Measurements from ENCODE around the gene HAPLN2. TPM values are rescaled to one million over a fixed set of nuclear protein-coding genes. Genes with fewer than 3 reads are reported as not detected.
"Not testable (repeated sequence)": the region's sequence is repeated elsewhere in the genome, so short reads cannot be mapped to it uniquely, and the experiment has no call there.

HAPLN2 gene
- total RNA-seq, 1 donor from 2014 or later = not detected

GRCh38 chr1:156592158-156592909, 26.9 kb upstream of the HAPLN2 start:
- DNase-seq = no peak

GRCh38 chr1:156592910-156593660, 26.1 kb upstream of the HAPLN2 start:
- DNase-seq = no peak

- DNase-seq = no peak
Observed at GRCh38 chr1:156593661-156593989, 25.6 kb upstream of the HAPLN2 start.

- DNase-seq = no peak
Observed at GRCh38 chr1:156594190-156594589, 25.0 kb upstream of the HAPLN2 start.

- DNase-seq = no peak
Observed at GRCh38 chr1:156595016-156595415, 24.2 kb upstream of the HAPLN2 start.

GRCh38 chr1:156596426-156596825, 22.8 kb upstream of the HAPLN2 start:
- DNase-seq = no peak

GRCh38 chr1:156598125-156598524, 21.1 kb upstream of the HAPLN2 start:
- DNase-seq = no peak

- no peak for DNase-seq
Observed at GRCh38 chr1:156598731-156599432, 20.3 kb upstream of the HAPLN2 start.

- DNase-seq = no peak
Observed at GRCh38 chr1:156599811-156600210, 19.4 kb upstream of the HAPLN2 start.

- DNase-seq = no peak
Observed at GRCh38 chr1:156600733-156601121, 18.5 kb upstream of the HAPLN2 start.

- DNase-seq = peak; percentile 85
Observed at GRCh38 chr1:156601122-156601830, 17.9 kb upstream of the HAPLN2 start, which contains the start of gene GPATCH4. Gene GPATCH4 (minus strand): TSS chr1:156601479.

GRCh38 chr1:156601892-156602291, 17.3 kb upstream of the HAPLN2 start:
- DNase-seq = no peak

GRCh38 chr1:156602557-156602993, 16.6 kb upstream of the HAPLN2 start:
- no peak for DNase-seq

- DNase-seq = not testable (repeated sequence)
Observed at GRCh38 chr1:156607344-156607743, 11.9 kb upstream of the HAPLN2 start.

GRCh38 chr1:156608036-156608674, 11.1 kb upstream of the HAPLN2 start:
- peak; percentile 24 for DNase-seq

GRCh38 chr1:156608981-156609380, 10.2 kb upstream of the HAPLN2 start:
- DNase-seq = no peak

- not testable (repeated sequence) for DNase-seq
Observed at GRCh38 chr1:156610072-156610471, 9.1 kb upstream of the HAPLN2 start.

GRCh38 chr1:156612666-156613065, 6.5 kb upstream of the HAPLN2 start:
- DNase-seq = no peak

GRCh38 chr1:156615946-156616345, 3.3 kb upstream of the HAPLN2 start:
- no peak for DNase-seq

- peak; percentile 75 for DNase-seq
Observed at GRCh38 chr1:156616463-156616862, 2.8 kb upstream of the HAPLN2 start.

GRCh38 chr1:156619582-156619955, 354 bp downstream of the HAPLN2 start:
- no peak for DNase-seq

Data from occipital lobe (tissue), 2 donors.